Measurements from ENCODE around the gene TBC1D14. TPM values are rescaled to one million over a fixed set of nuclear protein-coding genes. Genes with fewer than 3 reads are reported as not detected.

The TBC1D14 gene
- total RNA-seq, 1 donor = 34.0 TPM

- TF ChIP-seq CTCF (IDR thresholded peaks at IDR 0.05; ENCODE audit: insufficient read depth, low read length) = no peak
- H3K4me3 ChIP-seq (ENCODE audit: low read depth, low read length) = no peak overlapping the region
- no peak for DNase-seq (ENCODE audit: low read depth)
These were observed 47.0 kb downstream of the TBC1D14 start for GRCh38 chr4:6956434-6957147.

- TF ChIP-seq CTCF (IDR thresholded peaks at IDR 0.05; ENCODE audit: insufficient read depth, low read length) = no peak
- no peak for DNase-seq (ENCODE audit: low read depth)
- no peak overlapping the region for H3K4me3 ChIP-seq (ENCODE audit: low read depth, low read length)
These were observed 47.5 kb downstream of the TBC1D14 start for GRCh38 chr4:6957148-6957520.

GRCh38 chr4:6957994-6958393, 48.4 kb downstream of the TBC1D14 start:
- DNase-seq (ENCODE audit: low read depth) = no peak
- no peak for TF ChIP-seq CTCF (IDR thresholded peaks at IDR 0.05; ENCODE audit: insufficient read depth, low read length)
- H3K4me3 ChIP-seq (ENCODE audit: low read depth, low read length) = no peak overlapping the region

GRCh38 chr4:6959261-6959660, 49.6 kb downstream of the TBC1D14 start:
- TF ChIP-seq CTCF (IDR thresholded peaks at IDR 0.05; ENCODE audit: insufficient read depth, low read length) = no peak
- no peak for DNase-seq (ENCODE audit: low read depth)
- no peak overlapping the region for H3K4me3 ChIP-seq (ENCODE audit: low read depth, low read length)

GRCh38 chr4:6960154-6960553, 50.5 kb downstream of the TBC1D14 start:
- no peak for DNase-seq (ENCODE audit: low read depth)
- no peak overlapping the region for H3K4me3 ChIP-seq (ENCODE audit: low read depth, low read length)
- no peak for TF ChIP-seq CTCF (IDR thresholded peaks at IDR 0.05; ENCODE audit: insufficient read depth, low read length)

- no peak for TF ChIP-seq CTCF (IDR thresholded peaks at IDR 0.05; ENCODE audit: insufficient read depth, low read length)
- no peak for DNase-seq (ENCODE audit: low read depth)
- no peak overlapping the region for H3K4me3 ChIP-seq (ENCODE audit: low read depth, low read length)
These were observed 51.2 kb downstream of the TBC1D14 start for GRCh38 chr4:6960628-6961412.

Data from fibroblast of the aortic adventitia (primary cell).